T follicular helper cell (primary cell): ENCODE results near the gene IFNE.
"Not testable (repeated sequence)": the region's sequence is repeated elsewhere in the genome, so short reads cannot be mapped to it uniquely, and the experiment has no call there.

Source experiments
- DNase-seq: peaks from one replicate; pipeline ENCODE4 v3.0.0-alpha.2; 2020; ENCODE audit warnings: low read depth

The IFNE gene

GRCh38 chr9:21499912-21500311 lies 17.8 kb upstream of the IFNE start:
- no peak for DNase-seq

GRCh38 chr9:21491756-21492155 lies 9.6 kb upstream of the IFNE start:
- DNase-seq = no peak

GRCh38 chr9:21481470-21482056 lies 550 bp downstream of the IFNE start:
- no peak for DNase-seq

GRCh38 chr9:21479152-21479702 lies 2.9 kb downstream of the IFNE start:
- DNase-seq = no peak

GRCh38 chr9:21477466-21477865 lies 4.6 kb downstream of the IFNE start:
- no peak for DNase-seq

GRCh38 chr9:21473236-21473635 lies 8.9 kb downstream of the IFNE start:
- no peak for DNase-seq

GRCh38 chr9:21470126-21470525 lies 12.0 kb downstream of the IFNE start:
- DNase-seq = no peak

GRCh38 chr9:21465859-21466518 lies 16.1 kb downstream of the IFNE start:
- DNase-seq = no peak

- no peak for DNase-seq
These were observed 17.0 kb downstream of the IFNE start for GRCh38 chr9:21465138-21465537.

- no peak for DNase-seq
These were observed 20.7 kb downstream of the IFNE start for GRCh38 chr9:21461377-21461776.

GRCh38 chr9:21455320-21455719 lies 26.8 kb downstream of the IFNE start:
- DNase-seq = peak; percentile 3

- DNase-seq = no peak
These were observed 28.0 kb downstream of the IFNE start for GRCh38 chr9:21454149-21454548.

GRCh38 chr9:21452681-21453080 lies 29.4 kb downstream of the IFNE start:
- DNase-seq = no peak

- no peak for DNase-seq
These were observed 31.2 kb downstream of the IFNE start for GRCh38 chr9:21450733-21451394.

GRCh38 chr9:21449312-21449711 lies 32.8 kb downstream of the IFNE start:
- DNase-seq = not testable (repeated sequence)

GRCh38 chr9:21443849-21444625 lies 38.1 kb downstream of the IFNE start:
- DNase-seq = no peak

GRCh38 chr9:21440139-21440538 lies 42.0 kb downstream of the IFNE start, which contains the start of gene IFNA1:
Gene IFNA1, plus strand, starts transcription at chr9:21440439. Its CDS starts 69 bp downstream, at chr9:21440508.
- DNase-seq = no peak

- not testable (repeated sequence) for DNase-seq
These were observed 47.1 kb downstream of the IFNE start for GRCh38 chr9:21435015-21435383.

GRCh38 chr9:21434202-21435014 lies 47.7 kb downstream of the IFNE start:
- peak; percentile 14 for DNase-seq

GRCh38 chr9:21432672-21433425 lies 49.3 kb downstream of the IFNE start:
- DNase-seq = no peak
